Stimulated activated CD4-positive, alpha-beta T cell treated with anti-CD3 and anti-CD28 coated beads, Interleukin-4, amount 100 ng/mL, for 24 hours (primary cell): ENCODE measurements around the gene DNAJC2.

Experiments used
- DNase-seq: peaks from one replicate; pipeline ENCODE4 v3.0.0-alpha.2; 2020

Gene DNAJC2

GRCh38 chr7:103344453-103345149 is at the start of gene DNAJC2:
Gene DNAJC2 (minus strand): TSS chr7:103344767. CDS start chr7:103344622, 145 bp downstream.
- peak; percentile 90 for DNase-seq

- DNase-seq: no peak
These were observed 47.4 kb upstream of the DNAJC2 start for GRCh38 chr7:103391976-103392375.

- no peak for DNase-seq
These were observed 46.6 kb upstream of the DNAJC2 start for GRCh38 chr7:103391150-103391549.

GRCh38 chr7:103389263-103389662 is 44.7 kb upstream of the DNAJC2 start:
- DNase-seq: no peak

GRCh38 chr7:103388469-103389140 is 44.0 kb upstream of the DNAJC2 start:
- DNase-seq: no peak

- no peak for DNase-seq
These were observed 42.7 kb upstream of the DNAJC2 start for GRCh38 chr7:103387242-103387641.

GRCh38 chr7:103382032-103382402 is 37.5 kb upstream of the DNAJC2 start:
- no peak for DNase-seq

- DNase-seq: no peak
These were observed 36.9 kb upstream of the DNAJC2 start for GRCh38 chr7:103381280-103382031.

- no peak for DNase-seq
These were observed 36.0 kb upstream of the DNAJC2 start for GRCh38 chr7:103380395-103381191.

GRCh38 chr7:103379270-103379975 is 34.9 kb upstream of the DNAJC2 start:
- DNase-seq: no peak

GRCh38 chr7:103373866-103374643 is 29.5 kb upstream of the DNAJC2 start:
- DNase-seq: no peak

GRCh38 chr7:103369432-103369831 is 24.9 kb upstream of the DNAJC2 start:
- DNase-seq: no peak

GRCh38 chr7:103349805-103350204 is 5.2 kb upstream of the DNAJC2 start:
- DNase-seq: no peak

GRCh38 chr7:103348959-103349358 is 4.4 kb upstream of the DNAJC2 start:
- DNase-seq: no peak

- DNase-seq: peak; percentile 6
These were observed 3.9 kb upstream of the DNAJC2 start for GRCh38 chr7:103348452-103348851.

- DNase-seq: peak; percentile 87
These were observed 3.1 kb upstream of the DNAJC2 start, which contains the start of gene PSMC2 for GRCh38 chr7:103347507-103348267. Gene PSMC2 (plus strand): TSS chr7:103347643. CDS start chr7:103347712, 69 bp downstream.

- no peak for DNase-seq
These were observed 1.8 kb upstream of the DNAJC2 start for GRCh38 chr7:103346396-103346795.

- DNase-seq: peak; percentile 41
These were observed 662 bp downstream of the DNAJC2 start for GRCh38 chr7:103343758-103344452.

- DNase-seq: no peak
These were observed 1.2 kb downstream of the DNAJC2 start for GRCh38 chr7:103343332-103343731.

GRCh38 chr7:103341466-103341865 is 3.1 kb downstream of the DNAJC2 start:
- no peak for DNase-seq
